HG03280 (cell line): ENCODE results near the gene ABCC11.

Experiments used
- ATAC-seq: cut with Tn5 transposase; IDR thresholded peaks from one replicate; pipeline ENCODE4 v1.9.1; 2021; ENCODE audit warnings: mild to moderate bottlenecking, moderate library complexity; ENCODE audit not compliant: unreplicated experiment

The ABCC11 gene

GRCh38 chr16:48133455-48134211 lies 113.7 kb downstream of the ABCC11 start:
- ATAC-seq, result no peak

DNA sequence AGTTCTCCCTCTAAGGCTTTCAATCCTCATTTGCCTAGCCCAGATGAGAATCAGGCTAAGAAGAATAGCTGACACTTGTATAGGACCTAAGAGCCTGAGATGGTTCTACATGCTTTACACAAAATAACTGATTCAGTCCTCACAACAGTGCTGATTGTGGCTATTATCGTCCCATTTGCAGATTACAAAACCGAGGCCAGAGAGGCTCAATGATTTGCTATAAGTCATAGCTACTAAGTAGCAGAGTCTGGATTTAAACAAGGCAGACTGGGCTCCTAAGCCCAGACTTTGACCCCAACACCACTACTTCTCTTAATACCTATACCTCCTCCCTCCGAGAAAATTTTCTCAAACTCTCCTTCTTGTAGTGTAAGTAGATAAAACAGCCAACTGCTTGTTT lies 114.6 kb downstream of the ABCC11 start:
- ATAC-seq, result no peak

DNA sequence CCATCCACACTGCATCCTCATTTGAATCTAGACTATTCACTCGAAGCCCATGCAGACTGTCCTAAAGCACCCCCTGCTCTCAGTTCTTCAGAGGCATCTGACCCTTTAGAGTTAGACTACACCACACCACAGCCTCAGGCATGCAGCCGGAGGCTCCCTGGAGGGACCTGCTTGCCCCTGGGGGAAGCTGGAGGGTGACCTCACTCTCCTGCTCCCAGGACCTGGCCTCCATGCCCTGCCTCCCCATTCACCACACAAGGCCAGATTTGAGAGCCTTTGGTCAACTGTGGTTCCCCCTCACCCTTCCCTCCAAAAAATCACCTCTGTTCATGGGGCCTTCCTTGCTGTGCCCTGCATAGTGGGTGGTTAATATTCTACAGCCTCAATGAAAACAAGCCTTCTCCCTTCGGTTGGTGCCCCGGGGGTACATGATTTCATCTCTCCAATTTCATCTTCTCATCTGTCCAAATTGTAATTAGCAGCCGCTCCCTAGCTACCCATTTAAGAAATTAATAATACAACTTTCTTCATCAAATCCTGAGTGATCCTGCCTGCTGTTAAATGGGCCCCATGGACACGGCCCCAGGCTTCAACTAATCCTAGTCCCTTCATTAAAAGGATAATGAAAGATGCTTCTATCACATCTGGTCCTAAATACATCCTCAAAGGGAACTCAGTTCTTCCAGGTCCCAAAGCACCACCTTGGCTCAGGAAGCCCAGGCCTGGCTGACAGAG lies 116.0 kb downstream of the ABCC11 start:
- ATAC-seq, result no peak

DNA sequence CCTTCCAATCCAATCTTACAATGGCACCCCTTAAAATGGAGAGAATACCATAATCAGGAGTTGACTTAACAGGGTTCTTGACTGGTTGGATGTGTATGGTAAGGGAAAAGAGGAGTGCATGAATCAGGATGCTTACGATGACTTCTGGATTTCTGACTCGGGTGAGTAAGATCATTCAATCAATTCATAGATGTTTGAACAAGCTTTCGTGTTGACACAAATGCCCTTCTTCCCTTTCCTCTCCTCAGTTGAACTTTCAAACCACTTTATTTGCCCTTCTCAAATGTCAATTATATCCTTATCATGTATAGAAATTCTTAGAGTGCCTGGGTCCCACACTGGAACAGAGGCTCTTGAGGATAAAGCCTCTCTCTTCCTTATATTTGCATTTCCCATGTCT lies 117.4 kb downstream of the ABCC11 start:
- no peak for ATAC-seq

- ATAC-seq, result no peak
Measured at GRCh38 chr16:48128769-48129168, 118.6 kb downstream of the ABCC11 start.

- no peak for ATAC-seq
Measured at GRCh38 chr16:48126801-48127644, 120.3 kb downstream of the ABCC11 start.

DNA sequence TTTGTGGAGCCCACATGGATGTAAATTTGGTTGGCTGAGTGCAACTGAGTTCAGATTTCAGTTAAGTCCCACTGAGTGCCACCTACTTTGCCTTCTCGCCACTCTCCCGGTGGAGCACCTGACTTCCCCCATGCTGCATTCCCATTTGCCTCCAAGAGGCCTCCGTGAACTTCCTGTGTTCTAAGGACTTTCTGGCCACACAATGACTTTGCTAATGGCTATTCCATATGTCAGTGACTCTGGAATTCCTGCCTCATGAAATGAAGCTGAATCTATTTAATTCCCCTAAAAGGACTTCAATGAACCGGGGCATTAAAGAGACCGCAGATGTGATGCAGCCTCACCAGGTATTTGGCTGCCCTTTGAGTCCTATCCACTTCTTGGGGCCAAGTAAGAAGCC lies 121.5 kb downstream of the ABCC11 start:
- no peak for ATAC-seq

- no peak for ATAC-seq
Measured at GRCh38 chr16:48124266-48124665, 123.1 kb downstream of the ABCC11 start.

DNA sequence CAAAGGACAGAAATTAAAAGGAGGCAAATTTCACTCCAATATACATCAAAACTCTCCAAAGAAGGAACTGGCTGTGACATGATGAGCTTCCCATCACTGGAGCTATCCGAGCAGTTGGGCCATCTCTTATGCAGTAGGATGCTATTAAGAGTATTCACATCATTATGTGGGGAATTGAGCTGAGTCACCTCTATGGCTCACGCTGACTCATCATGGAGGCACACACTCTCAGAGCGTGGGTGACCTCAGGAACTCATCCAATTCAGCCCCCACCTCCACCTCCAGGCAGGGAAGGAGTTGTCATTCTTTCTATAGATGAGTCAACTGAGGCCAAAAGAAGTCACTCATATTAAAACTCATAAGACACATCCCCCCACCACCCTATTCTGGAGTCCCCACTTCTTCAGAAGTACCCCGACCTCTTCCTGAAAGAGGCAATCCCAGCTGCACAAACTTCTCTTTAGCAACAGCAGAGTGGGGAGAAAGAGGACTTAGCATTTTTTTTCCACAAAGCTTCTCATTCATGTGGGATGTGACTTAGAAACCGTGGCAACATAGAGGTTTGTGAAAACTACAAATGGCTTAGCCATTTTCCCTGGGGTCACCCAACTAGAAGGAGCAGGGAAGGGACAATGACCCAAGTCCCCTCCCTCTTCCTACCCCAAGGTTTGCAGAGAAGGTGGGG lies 124.1 kb downstream of the ABCC11 start:
- no peak for ATAC-seq

GRCh38 chr16:48121276-48121675 lies 126.1 kb downstream of the ABCC11 start:
- ATAC-seq, result no peak

- ATAC-seq, result no peak
Measured at GRCh38 chr16:48118841-48119240, 128.5 kb downstream of the ABCC11 start.

DNA sequence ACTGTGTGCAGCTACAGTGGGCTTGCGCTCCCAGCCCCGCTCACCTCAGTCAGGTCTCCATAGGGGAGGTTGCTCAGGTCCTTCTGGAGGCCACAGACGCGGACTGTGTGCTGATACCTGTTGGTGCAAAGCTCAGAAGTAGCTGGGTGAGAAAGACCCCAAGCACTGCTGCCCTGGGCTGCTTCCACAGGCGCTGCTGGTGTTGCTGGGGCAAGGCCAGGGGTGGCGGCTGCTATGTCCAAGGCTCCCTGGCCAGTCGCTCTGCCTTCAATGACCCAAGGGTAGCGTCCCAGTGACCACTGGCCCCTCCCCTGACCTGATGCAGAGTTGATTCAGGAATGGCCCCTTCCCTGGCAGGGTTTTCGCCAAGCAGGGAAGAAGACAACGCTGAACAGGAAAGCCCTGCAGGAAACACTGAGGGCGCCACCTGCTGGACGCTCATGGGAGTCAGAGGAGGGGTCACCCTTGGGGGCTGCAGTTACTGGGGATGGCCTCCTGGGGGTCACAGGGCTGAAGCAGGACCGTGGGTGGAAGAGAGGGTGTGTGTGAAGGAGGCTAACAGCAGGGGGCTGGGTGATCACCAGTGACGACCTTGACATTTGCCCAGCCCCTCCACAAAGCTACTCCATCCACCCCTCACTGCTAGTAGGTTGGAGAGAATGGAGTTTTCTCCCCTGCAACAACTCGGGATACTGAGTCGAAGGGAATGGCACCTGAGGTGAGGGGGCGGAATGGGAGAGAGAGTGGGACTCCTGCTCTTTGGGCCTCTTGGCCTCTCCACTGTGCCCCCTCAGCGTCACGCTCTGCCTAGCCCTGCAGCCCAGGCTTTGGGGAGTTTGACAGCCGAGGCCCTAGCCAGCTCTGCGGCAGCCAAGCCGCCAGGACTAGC lies 129.9 kb downstream of the ABCC11 start:
- peak; percentile 66 for ATAC-seq
